ENCODE measurements around the gene LENEP.

LENEP gene

GRCh38 chr1:154960446-154961136, 32.8 kb upstream of the LENEP start:
- DNase-seq (ENCODE audit: low read depth) = no peak

DNA sequence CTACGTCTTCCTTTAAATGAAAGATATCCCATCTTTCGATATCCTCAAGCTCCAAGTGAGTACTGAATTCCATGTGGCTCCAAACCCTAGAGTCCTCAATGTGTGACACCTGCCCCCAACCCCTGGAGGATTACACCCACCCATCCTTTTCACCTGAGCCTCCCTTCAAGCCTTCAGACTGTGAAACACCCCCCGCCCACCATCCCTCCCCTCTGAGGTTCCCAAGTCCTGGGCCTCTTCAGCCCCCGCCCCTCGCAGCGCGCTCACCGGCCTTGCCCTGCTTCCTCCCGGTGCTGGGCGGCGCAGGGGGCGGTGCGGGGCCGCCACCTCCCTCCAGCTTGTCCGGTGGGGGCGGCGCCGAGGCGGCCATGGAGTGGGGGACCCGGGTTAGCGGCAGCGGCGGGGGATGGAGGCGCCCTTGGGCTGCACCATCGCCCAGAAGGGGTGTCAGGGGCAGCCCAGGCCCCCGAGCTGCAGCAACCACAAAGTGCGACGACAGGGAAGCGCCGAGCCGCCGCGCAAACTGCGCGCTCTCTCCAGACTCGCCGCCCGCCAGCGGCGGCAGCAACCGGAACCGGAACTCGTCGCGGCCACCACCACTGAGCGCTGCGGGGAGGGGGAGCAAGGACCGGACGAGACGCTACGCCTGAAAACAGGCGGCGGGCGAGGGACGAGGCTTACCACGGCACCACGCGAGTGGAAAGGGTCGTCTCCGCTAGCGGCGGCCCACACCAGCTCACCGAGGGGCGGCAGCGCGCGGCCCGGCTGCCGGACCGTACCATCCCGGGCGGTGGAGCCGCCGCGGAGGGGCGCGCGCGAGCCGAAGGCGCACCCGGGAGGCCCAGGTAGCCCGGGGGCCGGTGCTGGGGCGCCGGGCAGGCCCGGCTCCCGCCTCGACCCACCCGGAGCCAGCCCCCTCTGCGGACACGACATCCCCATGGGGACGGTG, 31.9 kb upstream of the LENEP start, which contains the start of gene PYGO2:
TSS of gene PYGO2 (minus strand) at position 576 of the 949 bp plus-strand sequence. CDS start at position 370, 206 bp downstream.
- peak; percentile 64 for DNase-seq (ENCODE audit: low read depth)

- DNase-seq (ENCODE audit: low read depth) = no peak
Observed at GRCh38 chr1:154962156-154962749, 31.1 kb upstream of the LENEP start.

- no peak for DNase-seq (ENCODE audit: low read depth)
Observed at GRCh38 chr1:154962795-154963330, 30.5 kb upstream of the LENEP start.

DNA sequence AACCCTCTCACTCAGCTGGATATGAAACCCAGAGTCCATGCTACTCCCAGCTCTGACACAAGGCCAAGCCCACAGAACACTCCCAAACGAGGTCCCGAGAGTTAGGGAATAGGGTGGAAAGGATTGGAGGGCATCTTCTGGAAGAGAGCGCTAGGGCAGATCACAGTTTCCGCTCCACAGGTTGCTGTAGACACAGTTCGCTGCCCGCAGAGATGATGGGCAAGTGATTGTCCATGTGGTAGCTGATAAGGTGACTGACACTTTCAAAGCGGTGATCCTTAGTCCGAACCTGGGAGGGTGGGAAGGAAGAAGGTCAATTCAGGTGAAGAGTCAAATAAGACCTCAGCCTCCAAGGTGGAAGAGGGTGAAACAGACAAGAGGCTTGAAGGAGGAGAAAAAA, 29.7 kb upstream of the LENEP start:
- DNase-seq (ENCODE audit: low read depth) = no peak

GRCh38 chr1:154964359-154964758, 29.0 kb upstream of the LENEP start:
- no peak for DNase-seq (ENCODE audit: low read depth)

GRCh38 chr1:154966111-154966510, 27.3 kb upstream of the LENEP start:
- no peak for DNase-seq (ENCODE audit: low read depth)

DNA sequence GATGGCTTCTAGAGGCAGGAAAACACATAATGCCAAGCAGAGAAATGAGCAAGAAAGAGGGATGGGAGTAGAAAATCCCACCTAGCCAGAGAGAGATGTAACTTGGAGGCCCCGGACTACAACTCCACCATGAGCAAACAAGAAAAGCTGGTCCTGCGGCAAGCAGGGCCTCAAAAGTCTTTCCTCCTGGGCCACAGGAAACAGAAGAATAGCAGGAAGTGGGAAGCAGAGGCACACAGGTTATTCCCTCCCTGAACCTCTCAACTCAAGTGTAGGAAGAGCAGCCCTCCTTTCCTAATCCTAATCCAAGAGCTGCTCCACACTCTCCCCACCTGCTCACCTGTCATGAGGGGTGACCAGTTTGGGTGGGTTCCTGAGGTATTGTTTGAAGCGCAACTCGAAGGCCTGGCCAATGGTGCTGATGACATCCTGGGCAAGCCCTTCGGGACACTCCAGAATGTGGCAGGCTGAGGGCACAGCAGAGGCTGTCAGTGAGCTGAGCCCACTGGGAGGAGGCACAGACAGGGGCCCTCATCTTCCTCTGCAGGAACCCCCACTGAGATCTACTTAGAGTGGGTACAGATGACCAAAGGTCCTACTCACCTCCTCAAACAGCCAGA, 25.9 kb upstream of the LENEP start:
- no peak for DNase-seq (ENCODE audit: low read depth)

GRCh38 chr1:154968731-154969130, 24.7 kb upstream of the LENEP start:
- no peak for DNase-seq (ENCODE audit: low read depth)

DNA sequence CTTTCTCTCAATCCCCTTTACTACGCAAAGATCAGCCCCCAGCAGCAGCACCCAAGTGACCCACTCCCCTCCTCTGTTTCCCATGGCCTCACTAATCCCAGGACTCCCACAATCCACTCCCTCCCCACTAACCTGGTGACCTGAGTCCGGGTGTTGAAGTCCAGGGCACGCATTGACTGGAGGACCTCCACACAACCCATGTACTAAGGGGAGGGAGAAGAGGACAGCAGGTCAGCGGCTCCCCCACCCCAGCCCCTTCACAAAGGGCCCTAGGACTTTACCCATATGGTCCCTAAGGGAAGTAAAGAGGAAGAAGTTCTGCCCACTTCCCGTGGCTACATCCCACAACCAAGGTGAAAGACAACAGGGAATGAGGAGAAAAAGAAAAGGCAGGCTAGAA, 24.1 kb upstream of the LENEP start:
- no peak for DNase-seq (ENCODE audit: low read depth)

DNA sequence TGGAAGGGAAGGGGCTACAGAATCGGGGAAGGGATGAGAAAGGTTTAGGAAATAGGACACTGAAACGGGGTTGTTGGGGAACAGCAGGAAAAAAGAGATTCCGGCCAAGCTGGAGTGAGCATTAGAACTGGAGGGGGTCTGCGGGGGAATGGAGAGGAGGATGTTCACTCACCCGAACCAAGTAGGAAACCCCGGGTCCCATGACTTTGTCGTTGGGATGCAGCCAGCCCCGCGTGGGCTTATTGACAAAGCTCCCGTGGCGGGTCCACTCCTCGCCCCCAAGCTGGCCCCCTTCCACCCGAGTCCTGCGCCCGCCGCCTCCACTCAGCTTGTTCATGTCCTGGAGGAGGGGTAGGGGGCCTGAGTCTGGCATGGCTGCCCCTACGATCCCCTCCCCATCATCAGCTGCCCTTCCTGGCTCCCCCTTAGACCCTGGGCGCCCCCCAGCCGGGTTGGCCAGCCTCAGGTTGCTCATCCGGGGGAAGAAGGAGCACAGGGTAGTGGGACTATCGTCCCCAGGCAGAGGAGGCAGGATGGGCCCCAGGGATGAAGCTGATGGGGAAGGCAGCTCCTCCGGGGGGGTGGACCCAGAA, 23.4 kb upstream of the LENEP start:
- no peak for DNase-seq (ENCODE audit: low read depth)

- DNase-seq (ENCODE audit: low read depth) = no peak
Observed at GRCh38 chr1:154970631-154971340, 22.6 kb upstream of the LENEP start, which contains the start of gene SHC1. Gene SHC1, minus strand, starts transcription at chr1:154970747. Its CDS starts 221 bp downstream, at chr1:154970526.

- no peak for DNase-seq (ENCODE audit: low read depth)
Observed at GRCh38 chr1:154971341-154971998, 21.9 kb upstream of the LENEP start.

- no peak for DNase-seq (ENCODE audit: low read depth)
Observed at GRCh38 chr1:154972213-154972516, 21.2 kb upstream of the LENEP start.

- no peak for DNase-seq (ENCODE audit: low read depth)
Observed at GRCh38 chr1:154972517-154973343, 20.7 kb upstream of the LENEP start.

- DNase-seq (ENCODE audit: low read depth) = peak; percentile 86
Observed at GRCh38 chr1:154973344-154974101, 19.9 kb upstream of the LENEP start.

GRCh38 chr1:154974102-154974807, 19.1 kb upstream of the LENEP start, which contains the start of gene CKS1B:
Gene CKS1B, plus strand, starts transcription at chr1:154974681. Its CDS starts 65 bp downstream, at chr1:154974746.
- peak; percentile 95 for DNase-seq (ENCODE audit: low read depth)

Data from T follicular helper cell (primary cell).